Left ventricle myocardium inferior (tissue), 1 donor: ENCODE measurements around the gene NSMF. TPM values are rescaled to one million over a fixed set of nuclear protein-coding genes. Genes with fewer than 3 reads are reported as not detected.

ENCODE experiments used
- DNase-seq: peaks from one replicate; pipeline ENCODE4 v3.0.0-alpha.2; 2020
- H3K27ac ChIP-seq: fragments of 200-600 bp; replicated peaks from 2 replicates; pipeline ENCODE4 v1.8.0; 2021
- H3K27me3 ChIP-seq: fragments of 200-600 bp; 2 replicates; pipeline ENCODE4 v1.8.0; 2021; ENCODE audit warnings: low read depth
- H3K36me3 ChIP-seq: fragments of 200-600 bp; 2 replicates; pipeline ENCODE4 v1.8.0; 2021
- H3K4me1 ChIP-seq: fragments of 200-600 bp; 2 replicates; pipeline ENCODE4 v1.8.0; 2021
- H3K4me3 ChIP-seq: fragments of 200-600 bp; 2 replicates; pipeline ENCODE4 v1.8.0; 2021; ENCODE audit warnings: mild to moderate bottlenecking, moderate library complexity
- H3K9me3 ChIP-seq: fragments of 200-600 bp; replicated peaks from 2 replicates; pipeline ENCODE4 v1.8.0; 2021
- intact Hi-C: fragments of 100-400 bp; cut with micrococcal nuclease; formaldehyde crosslinking; loops from one replicate; pipeline ENCODE4 v1.11.0; 2022
- microRNA-seq: library from miRNA; unstranded; fragments of <30 nt; microRNA quantifications from one replicate; pipeline ENCODE4 v1.2.0, GENCODE V29; 2020
- total RNA-seq: library from RNA; stranded (reverse); fragmentation: NEBNext Ultra II Directional; extraction: Animal tissue kit (Norgen Biotek cat#: 25700); gene quantifications from one replicate; pipeline ENCODE4 v1.2.1, GENCODE V29; 2021
- TF ChIP-seq, protein P1 (sequence below): fragments of 200-600 bp; IDR thresholded peaks from 2 replicates; pipeline ENCODE4 v1.8.0; 2021; ENCODE audit warnings: antibody characterized with exemption, mild to moderate bottlenecking, borderline replicate concordance
- donor health status: DM: no; HTN: yes; CAD: no; lungs with severe emphysema.

Gene NSMF
- total RNA-seq, 1 donor from 2014 or later: 9.8 TPM

GRCh38 chr9:137403269-137403668 lies 55.9 kb downstream of the NSMF start:
- H3K27me3 ChIP-seq: no peaks in the 10 kb centered on the region
- no peak overlapping the region for H3K27ac ChIP-seq
- no peaks in the 10 kb centered on the region for H3K9me3 ChIP-seq
- peaks cover 25% of the 10 kb centered on the region for H3K4me1 ChIP-seq
- H3K36me3 ChIP-seq: no peaks in the 10 kb centered on the region
- no peak for DNase-seq
- intact Hi-C loops: no loop called here
- TF ChIP-seq, protein P1, sequence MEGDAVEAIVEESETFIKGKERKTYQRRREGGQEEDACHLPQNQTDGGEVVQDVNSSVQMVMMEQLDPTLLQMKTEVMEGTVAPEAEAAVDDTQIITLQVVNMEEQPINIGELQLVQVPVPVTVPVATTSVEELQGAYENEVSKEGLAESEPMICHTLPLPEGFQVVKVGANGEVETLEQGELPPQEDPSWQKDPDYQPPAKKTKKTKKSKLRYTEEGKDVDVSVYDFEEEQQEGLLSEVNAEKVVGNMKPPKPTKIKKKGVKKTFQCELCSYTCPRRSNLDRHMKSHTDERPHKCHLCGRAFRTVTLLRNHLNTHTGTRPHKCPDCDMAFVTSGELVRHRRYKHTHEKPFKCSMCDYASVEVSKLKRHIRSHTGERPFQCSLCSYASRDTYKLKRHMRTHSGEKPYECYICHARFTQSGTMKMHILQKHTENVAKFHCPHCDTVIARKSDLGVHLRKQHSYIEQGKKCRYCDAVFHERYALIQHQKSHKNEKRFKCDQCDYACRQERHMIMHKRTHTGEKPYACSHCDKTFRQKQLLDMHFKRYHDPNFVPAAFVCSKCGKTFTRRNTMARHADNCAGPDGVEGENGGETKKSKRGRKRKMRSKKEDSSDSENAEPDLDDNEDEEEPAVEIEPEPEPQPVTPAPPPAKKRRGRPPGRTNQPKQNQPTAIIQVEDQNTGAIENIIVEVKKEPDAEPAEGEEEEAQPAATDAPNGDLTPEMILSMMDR: no peak
- H3K4me3 ChIP-seq: no peak overlapping the region

- TF ChIP-seq, protein P1: no peak
- H3K27me3 ChIP-seq: no peaks in the 10 kb centered on the region
- no peak overlapping the region for H3K27ac ChIP-seq
- H3K4me3 ChIP-seq: no peak overlapping the region
- peaks cover 20% of the 10 kb centered on the region for H3K4me1 ChIP-seq
- H3K9me3 ChIP-seq: no peaks in the 10 kb centered on the region
- no peaks in the 10 kb centered on the region for H3K36me3 ChIP-seq
- intact Hi-C loops: no loop called here
- no peak for DNase-seq
These were observed 56.4 kb downstream of the NSMF start for GRCh38 chr9:137402746-137403145.

DNA sequence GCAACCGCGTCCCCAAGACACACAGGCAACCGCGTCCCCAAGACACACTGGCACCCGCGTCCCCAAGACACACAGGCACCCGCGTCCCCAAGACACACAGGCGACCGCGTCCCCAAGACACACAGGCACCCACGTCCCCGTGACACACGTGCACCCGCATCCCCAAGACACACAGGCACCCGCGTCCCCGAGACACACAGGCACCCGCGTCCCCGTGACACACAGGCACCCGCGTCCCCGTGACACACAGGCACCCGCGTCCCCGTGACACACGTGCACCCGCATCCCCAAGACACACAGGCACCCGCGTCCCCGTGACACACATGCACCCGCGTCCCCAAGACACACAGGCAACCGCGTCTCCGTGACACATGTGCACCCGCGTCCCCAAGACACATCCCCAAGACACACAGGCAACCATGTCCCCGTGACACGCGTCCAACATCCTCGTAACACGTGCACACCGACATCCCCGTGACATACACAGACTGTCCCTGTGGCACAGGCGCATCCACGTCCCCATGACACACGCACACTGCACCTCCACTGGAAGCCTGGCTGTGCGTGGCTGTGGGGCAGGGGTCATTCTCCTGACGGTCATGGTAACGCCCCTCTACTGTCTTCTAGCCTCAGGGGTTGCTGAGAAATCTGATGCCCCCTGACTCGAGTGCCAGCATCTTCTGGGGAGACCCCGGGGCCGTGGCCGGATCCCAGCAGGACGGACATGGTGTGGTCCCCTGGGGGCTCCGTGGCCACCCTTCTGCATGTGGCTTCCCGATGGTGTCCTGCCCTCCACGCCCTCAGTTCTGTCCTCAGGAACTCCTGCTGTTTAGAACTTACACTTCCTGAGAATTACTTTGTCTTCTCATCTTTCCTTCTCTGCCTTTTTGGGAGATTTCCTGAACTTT lies 60.3 kb downstream of the NSMF start:
- TF ChIP-seq, protein P1: no peak
- Histone ChIP-seq H3K4me1 (no peaks in the 10 kb centered on the region), H3K27ac (no peak overlapping the region), H3K4me3 (no peak overlapping the region), H3K36me3 (peaks cover 6% of the 10 kb centered on the region), H3K9me3 (no peaks in the 10 kb centered on the region), H3K27me3 (no peaks in the 10 kb centered on the region)
- intact Hi-C loops: no loop called here
- no peak for DNase-seq

GRCh38 chr9:137397675-137398423 lies 61.3 kb downstream of the NSMF start:
- intact Hi-C loops: no loop called here
- Histone ChIP-seq H3K36me3 (peaks cover 6% of the 10 kb centered on the region), H3K27me3 (no peaks in the 10 kb centered on the region), H3K9me3 (no peaks in the 10 kb centered on the region), H3K4me1 (no peaks in the 10 kb centered on the region), H3K4me3 (no peak overlapping the region), H3K27ac (no peak overlapping the region)
- DNase-seq: no peak
- TF ChIP-seq, protein P1: no peak

Small RNAs within 50 kb of the gene (microRNA-seq; reads per million reads assigned to microRNA genes)
- not detected for gene MIR7114

Other genes starting within 250 kb of the NSMF start
- gene RNF208, start 237.1 kb downstream of the NSMF start, total RNA-seq: 31.5 TPM
- 0.27 TPM for gene CYSRT1, start 234.2 kb downstream of the NSMF start, total RNA-seq
- gene RNF224, start 231.8 kb downstream of the NSMF start, total RNA-seq: not detected
- gene SLC34A3, start 228.4 kb downstream of the NSMF start, total RNA-seq: not detected
- 463 TPM for gene TUBB4B, start 218.0 kb downstream of the NSMF start, total RNA-seq
- gene STPG3, start 208.0 kb downstream of the NSMF start, total RNA-seq: 0.58 TPM
- gene NELFB, start 204.0 kb downstream of the NSMF start, total RNA-seq: 35.2 TPM
- gene TOR4A, start 181.6 kb downstream of the NSMF start, total RNA-seq: 16.3 TPM
- 5.1 TPM for gene NRARP, start 157.1 kb downstream of the NSMF start, total RNA-seq
- 9.2 TPM for gene EXD3, start 36.2 kb downstream of the NSMF start, total RNA-seq
- gene NOXA1, start 35.9 kb downstream of the NSMF start, total RNA-seq: 2.0 TPM
- gene ENTPD8, start 18.0 kb downstream of the NSMF start, total RNA-seq: not detected
- gene PNPLA7, start 91.1 kb upstream of the NSMF start, total RNA-seq: 9.0 TPM
- 233 TPM for gene MRPL41, start 92.5 kb upstream of the NSMF start, total RNA-seq
- gene DPH7, start 119.6 kb upstream of the NSMF start, total RNA-seq: 18.0 TPM
- 11.6 TPM for gene ZMYND19, start 131.2 kb upstream of the NSMF start, total RNA-seq
- 16.2 TPM for gene ARRDC1, start 146.4 kb upstream of the NSMF start, total RNA-seq
- gene EHMT1, start 159.7 kb upstream of the NSMF start, total RNA-seq: 31.3 TPM